ENCODE data around the gene MYO5B.
"Not testable (repeated sequence)": the region's sequence is repeated elsewhere in the genome, so short reads cannot be mapped to it uniquely, and the experiment has no call there.

The MYO5B gene

GRCh38 chr18:50096766-50097435 lies 98.0 kb downstream of the MYO5B start:
- DNase-seq: no peak

- not testable (repeated sequence) for DNase-seq
These were observed 100.2 kb downstream of the MYO5B start for GRCh38 chr18:50094786-50095185.

GRCh38 chr18:50094221-50094773 lies 100.7 kb downstream of the MYO5B start:
- DNase-seq: no peak

GRCh38 chr18:50093366-50094064 lies 101.4 kb downstream of the MYO5B start:
- DNase-seq: no peak

GRCh38 chr18:50092245-50092805 lies 102.6 kb downstream of the MYO5B start:
- DNase-seq: no peak

- DNase-seq: no peak
These were observed 103.3 kb downstream of the MYO5B start for GRCh38 chr18:50091509-50092244.

GRCh38 chr18:50090370-50091312 lies 104.3 kb downstream of the MYO5B start:
- DNase-seq: no peak

GRCh38 chr18:50089702-50090101 lies 105.2 kb downstream of the MYO5B start:
- no peak for DNase-seq

- no peak for DNase-seq
These were observed 111.2 kb downstream of the MYO5B start for GRCh38 chr18:50083708-50084107.

- DNase-seq: no peak
These were observed 113.9 kb downstream of the MYO5B start for GRCh38 chr18:50080932-50081560.

GRCh38 chr18:50080316-50080715 lies 114.6 kb downstream of the MYO5B start:
- DNase-seq: no peak

GRCh38 chr18:50079571-50080295 lies 115.2 kb downstream of the MYO5B start:
- no peak for DNase-seq

- DNase-seq: no peak
These were observed 118.7 kb downstream of the MYO5B start for GRCh38 chr18:50076277-50076676.

GRCh38 chr18:50075772-50076171 lies 119.2 kb downstream of the MYO5B start:
- DNase-seq: no peak

GRCh38 chr18:50074404-50074803 lies 120.5 kb downstream of the MYO5B start:
- no peak for DNase-seq

GRCh38 chr18:50073319-50073718 lies 121.6 kb downstream of the MYO5B start:
- no peak for DNase-seq

- no peak for DNase-seq
These were observed 122.8 kb downstream of the MYO5B start for GRCh38 chr18:50072146-50072545.

GRCh38 chr18:50071397-50071796 lies 123.5 kb downstream of the MYO5B start:
- no peak for DNase-seq

- no peak for DNase-seq
These were observed 125.5 kb downstream of the MYO5B start for GRCh38 chr18:50069422-50069821.

- no peak for DNase-seq
These were observed 129.4 kb downstream of the MYO5B start for GRCh38 chr18:50065527-50065926.

- no peak for DNase-seq
These were observed 129.9 kb downstream of the MYO5B start for GRCh38 chr18:50065039-50065438.
